ENCODE measurements around the gene IDNK. TPM values are rescaled to one million over a fixed set of nuclear protein-coding genes. Genes with fewer than 3 reads are reported as not detected.

IDNK gene
- total RNA-seq, result 8.7 and 9.9 TPM in 2 replicates

GRCh38 chr9:83622939-83623678, at the start of gene IDNK:
Gene IDNK (plus strand): TSS chr9:83623143. CDS start chr9:83623172, 29 bp downstream.

Other genes with a start within 250 kb of the IDNK start
- 3.7 and 3.9 TPM in 2 replicates for gene FRMD3, start 84.7 kb upstream of the IDNK start, total RNA-seq
- gene UBQLN1, start 84.8 kb downstream of the IDNK start, total RNA-seq, result 103 and 118 TPM in 2 replicates
- 0.26 and 0.44 TPM in 2 replicates for gene GKAP1, start 194.6 kb downstream of the IDNK start, total RNA-seq